GM13976 (cell line): ENCODE data around the gene NRROS.
"Not testable (repeated sequence)": the region's sequence is repeated elsewhere in the genome, so short reads cannot be mapped to it uniquely, and the experiment has no call there.

Experiments
- DNase-seq: peaks from one replicate; pipeline ENCODE4 v3.0.0; 2012; ENCODE audit warnings: low spot score
- in situ Hi-C: fragments of 300-500 bp; cut with MboI; formaldehyde crosslinking; loops from one replicate; pipeline ENCODE4 v1.12.0; 2022; ENCODE audit warnings: low sequenced_read_pairs, mixed read lengths, inconsistent platforms; ENCODE audit not compliant: unreplicated experiment
- TF ChIP-seq, protein P1 (sequence below): IDR thresholded peaks from 2 replicates; pipeline ENCODE4 v1.5.1; 2012; ENCODE audit warnings: borderline replicate concordance, mild to moderate bottlenecking; ENCODE audit not compliant: insufficient read depth; ENCODE audit errors: extremely low read depth, missing control alignments, control extremely low read depth

NRROS gene

GRCh38 chr3:196617256-196617655 is 22.2 kb upstream of the NRROS start:
- DNase-seq: no peak
- in situ Hi-C loops: no loop called here
- TF ChIP-seq, protein P1, sequence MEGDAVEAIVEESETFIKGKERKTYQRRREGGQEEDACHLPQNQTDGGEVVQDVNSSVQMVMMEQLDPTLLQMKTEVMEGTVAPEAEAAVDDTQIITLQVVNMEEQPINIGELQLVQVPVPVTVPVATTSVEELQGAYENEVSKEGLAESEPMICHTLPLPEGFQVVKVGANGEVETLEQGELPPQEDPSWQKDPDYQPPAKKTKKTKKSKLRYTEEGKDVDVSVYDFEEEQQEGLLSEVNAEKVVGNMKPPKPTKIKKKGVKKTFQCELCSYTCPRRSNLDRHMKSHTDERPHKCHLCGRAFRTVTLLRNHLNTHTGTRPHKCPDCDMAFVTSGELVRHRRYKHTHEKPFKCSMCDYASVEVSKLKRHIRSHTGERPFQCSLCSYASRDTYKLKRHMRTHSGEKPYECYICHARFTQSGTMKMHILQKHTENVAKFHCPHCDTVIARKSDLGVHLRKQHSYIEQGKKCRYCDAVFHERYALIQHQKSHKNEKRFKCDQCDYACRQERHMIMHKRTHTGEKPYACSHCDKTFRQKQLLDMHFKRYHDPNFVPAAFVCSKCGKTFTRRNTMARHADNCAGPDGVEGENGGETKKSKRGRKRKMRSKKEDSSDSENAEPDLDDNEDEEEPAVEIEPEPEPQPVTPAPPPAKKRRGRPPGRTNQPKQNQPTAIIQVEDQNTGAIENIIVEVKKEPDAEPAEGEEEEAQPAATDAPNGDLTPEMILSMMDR: no peak

DNA sequence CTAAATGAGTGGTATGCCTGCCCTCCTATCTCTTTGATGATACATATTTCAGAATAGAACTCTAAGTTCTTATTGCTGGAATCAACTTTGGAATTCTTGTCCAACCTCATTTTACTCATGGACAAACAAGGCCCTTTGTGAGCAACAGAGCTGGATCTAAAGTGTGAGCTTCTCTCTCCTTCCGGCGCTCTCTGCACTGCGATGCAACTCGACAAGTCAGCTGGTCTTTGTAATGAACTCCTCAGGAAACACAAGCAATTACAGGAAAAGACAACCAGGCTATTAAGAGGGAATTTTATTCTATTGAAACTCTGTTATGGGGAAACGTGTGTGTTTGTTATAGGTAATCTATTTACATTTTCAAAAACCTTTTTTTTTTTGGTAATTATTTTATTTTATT is 20.3 kb upstream of the NRROS start:
- TF ChIP-seq, protein P1: no peak
- in situ Hi-C loops: no loop called here
- no peak for DNase-seq

DNA sequence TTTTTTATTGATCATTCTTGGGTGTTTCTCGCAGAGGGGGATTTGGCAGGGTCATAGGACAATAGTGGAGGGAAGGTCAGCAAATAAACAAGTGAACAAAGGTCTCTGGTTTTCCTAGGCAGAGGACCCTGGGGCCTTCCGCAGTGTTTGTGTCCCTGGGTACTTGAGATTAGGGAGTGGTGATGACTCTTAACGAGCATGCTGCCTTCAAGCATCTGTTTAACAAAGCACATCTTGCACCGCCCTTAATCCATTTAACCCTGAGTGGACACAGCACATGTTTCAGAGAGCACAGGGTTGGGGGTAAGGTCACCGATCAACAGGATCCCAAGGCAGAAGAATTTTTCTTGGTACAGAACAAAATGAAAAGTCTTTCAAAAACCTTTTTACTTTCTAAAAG is 19.9 kb upstream of the NRROS start:
- in situ Hi-C loops, DNase-seq: not testable (repeated sequence)

GRCh38 chr3:196620161-196620604 is 19.3 kb upstream of the NRROS start:
- TF ChIP-seq, protein P1: no peak
- no peak for DNase-seq
- in situ Hi-C loops: no loop called here

DNA sequence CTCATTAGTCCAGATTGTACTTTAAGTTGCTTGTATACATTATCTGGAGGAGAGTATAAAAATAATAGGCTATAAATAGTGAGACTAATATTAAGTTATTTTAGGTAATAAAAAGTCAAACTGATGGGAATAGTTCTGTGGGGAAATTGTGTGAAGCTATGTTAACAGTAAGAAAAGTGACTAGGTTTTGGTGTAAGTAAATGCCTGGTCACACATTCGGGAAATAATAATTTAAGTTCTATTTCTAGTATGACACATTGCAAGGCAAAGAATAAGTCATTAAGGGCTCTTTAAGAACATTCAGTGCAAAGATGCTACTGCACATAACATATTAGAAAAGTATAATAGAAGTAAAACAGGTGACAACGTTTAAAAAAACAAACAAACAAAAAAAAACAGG is 18.8 kb upstream of the NRROS start:
- no peak for DNase-seq
- in situ Hi-C loops: no loop called here
- TF ChIP-seq, protein P1: no peak

DNA sequence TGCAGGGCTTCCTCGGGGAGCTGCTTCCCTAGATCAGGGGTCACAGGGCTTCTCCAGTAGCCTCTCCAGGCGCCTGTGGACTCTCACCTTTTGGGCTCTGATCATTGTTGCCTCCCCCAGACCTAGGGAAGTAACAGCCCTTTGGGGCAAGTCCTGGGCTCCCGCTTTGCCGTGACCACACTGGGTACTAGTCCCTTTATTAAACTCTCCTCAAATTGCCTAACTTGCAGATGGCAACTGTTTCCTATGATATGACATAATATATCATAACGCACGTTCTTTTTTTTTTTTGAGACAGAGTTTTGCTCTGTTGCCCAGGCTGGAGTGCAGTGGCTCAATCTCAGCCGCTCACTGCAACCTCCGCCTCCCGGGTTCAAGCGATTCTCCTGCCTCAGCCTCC is 17.9 kb upstream of the NRROS start:
- no peak for DNase-seq
- TF ChIP-seq, protein P1: no peak
- in situ Hi-C loops: no loop called here

GRCh38 chr3:196624067-196624790 is 15.3 kb upstream of the NRROS start:
- peak; percentile 65 for DNase-seq
- TF ChIP-seq, protein P1: no peak
- in situ Hi-C loops: no loop called here
